Measurements from ENCODE around the gene TNFRSF13B.
A peak's percentile ranks its signal among the peaks of the same experiment; 100 is the strongest.
"Not testable (repeated sequence)": the region's sequence is repeated elsewhere in the genome, so short reads cannot be mapped to it uniquely, and the experiment has no call there.

TNFRSF13B gene

DNA sequence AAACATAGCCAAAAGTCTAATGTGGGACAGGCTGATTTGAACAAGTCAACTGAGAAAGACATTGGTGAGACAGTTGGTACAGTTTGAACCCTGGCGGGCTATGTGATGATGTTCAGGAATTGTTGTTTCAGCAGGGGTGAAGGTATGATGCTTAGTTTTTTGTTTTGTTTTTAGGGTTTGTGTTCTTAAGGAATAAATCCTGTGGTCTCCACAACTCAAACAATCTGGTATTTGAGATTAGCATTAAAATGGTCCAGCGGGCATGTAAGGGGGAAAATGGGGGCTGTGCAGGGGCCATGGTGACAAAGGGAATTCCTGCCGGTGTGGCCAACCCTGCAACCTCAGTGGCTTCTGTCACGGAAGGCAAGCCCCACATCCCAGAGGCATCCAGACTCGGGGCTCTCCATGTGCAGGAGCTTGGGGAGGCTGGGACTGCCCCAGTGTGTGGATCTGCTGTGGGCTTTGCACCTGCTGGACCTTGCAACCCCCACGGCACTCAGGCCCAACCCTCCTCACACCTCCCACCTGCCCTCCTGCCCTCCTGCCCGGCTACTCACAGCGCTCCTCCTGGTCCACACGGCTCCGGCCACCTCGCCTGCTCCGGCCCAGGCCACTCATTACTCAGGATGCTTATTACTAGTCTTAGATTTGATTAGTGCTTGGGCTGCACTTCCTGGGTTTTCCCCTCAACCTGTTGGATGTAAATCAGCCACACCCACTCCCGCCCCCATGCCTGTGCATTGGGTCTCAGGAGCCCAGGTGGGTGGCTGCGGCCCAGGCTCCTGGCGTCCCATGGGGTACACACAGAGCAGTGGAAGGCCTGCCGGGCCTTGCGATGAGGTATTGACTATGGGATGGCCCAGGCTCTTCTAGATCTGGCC, at the start of gene TNFRSF13B:
Gene TNFRSF13B, minus strand, starts transcription at position 661 of the 881 bp plus-strand sequence. Its CDS starts 43 bp downstream, at position 618.
- Mint-ChIP-seq H3K27me3 (no peaks in the 10 kb centered on the region), H3K4me3 (peak within 1 kb of the TSS; percentile 96), H3K27ac (peak within 1 kb of the TSS; percentile 99), H3K4me1 (peaks cover 61% of the 10 kb centered on the region), H3K9me3 (no peaks in the 10 kb centered on the region), H3K36me3 (peaks cover 5% of the 10 kb centered on the region)
- DNase-seq (ENCODE audit: low spot score in 2 of 2) (peak in 1 of 2 donors; percentile 57), ATAC-seq (ENCODE audit: low read depth) (peak; percentile 57)

- H3K4me1 Mint-ChIP-seq: peaks cover 8% of the 10 kb centered on the region
- DNase-seq (ENCODE audit: low spot score in 2 of 2): no peak
- no peaks in the 10 kb centered on the region for H3K9me3 Mint-ChIP-seq
- H3K4me3 Mint-ChIP-seq: no peak overlapping the region
- no peaks in the 10 kb centered on the region for H3K36me3 Mint-ChIP-seq
- no peak for ATAC-seq (ENCODE audit: low read depth)
- H3K27ac Mint-ChIP-seq: no peak overlapping the region
- no peaks in the 10 kb centered on the region for H3K27me3 Mint-ChIP-seq
Observed at GRCh38 chr17:17021194-17021863, 49.4 kb upstream of the TNFRSF13B start.

- no peak overlapping the region for H3K27ac Mint-ChIP-seq
- no peaks in the 10 kb centered on the region for H3K36me3 Mint-ChIP-seq
- peaks cover 10% of the 10 kb centered on the region for H3K4me1 Mint-ChIP-seq
- H3K4me3 Mint-ChIP-seq: no peak overlapping the region
- DNase-seq (ENCODE audit: low spot score in 2 of 2): no peak
- ATAC-seq (ENCODE audit: low read depth): no peak
- no peaks in the 10 kb centered on the region for H3K9me3 Mint-ChIP-seq
- H3K27me3 Mint-ChIP-seq: no peaks in the 10 kb centered on the region
Observed at GRCh38 chr17:17020821-17021193, 48.9 kb upstream of the TNFRSF13B start.

DNA sequence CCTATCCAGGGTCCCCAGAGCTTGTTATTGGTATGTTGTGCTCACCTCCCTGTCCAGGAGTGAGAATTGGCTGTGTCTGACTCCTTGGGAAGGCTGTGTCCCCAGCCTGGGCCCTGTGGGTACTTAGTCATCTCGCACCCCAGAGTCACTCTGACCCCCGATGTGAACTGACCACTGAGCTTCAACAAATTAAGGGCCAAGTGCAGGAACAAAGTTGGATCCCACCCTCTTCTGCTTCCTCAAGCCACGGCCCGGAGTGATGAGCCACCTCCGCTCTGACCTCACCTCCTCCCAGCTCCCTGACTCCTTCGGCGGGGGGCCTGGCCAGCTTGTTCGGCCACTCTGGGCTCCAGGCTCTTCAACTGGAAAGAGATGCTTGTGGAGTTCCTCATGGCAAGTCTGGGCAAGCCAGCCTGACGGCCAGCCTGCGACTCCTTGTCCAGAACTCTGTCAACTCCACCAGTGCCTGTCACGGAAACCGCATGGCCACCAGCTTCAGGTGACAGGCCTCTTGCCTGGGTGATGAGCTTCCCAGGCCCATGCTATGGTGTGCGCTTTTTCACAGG, 48.1 kb upstream of the TNFRSF13B start:
- Mint-ChIP-seq H3K36me3 (no peaks in the 10 kb centered on the region), H3K9me3 (no peaks in the 10 kb centered on the region), H3K27me3 (no peaks in the 10 kb centered on the region), H3K4me3 (no peak overlapping the region), H3K27ac (peak overlapping the region; percentile 24), H3K4me1 (peaks cover 12% of the 10 kb centered on the region)
- DNase-seq (ENCODE audit: low spot score in 2 of 2) (no peak), ATAC-seq (ENCODE audit: low read depth) (no peak)

GRCh38 chr17:17019430-17019762, 47.5 kb upstream of the TNFRSF13B start:
- DNase-seq (ENCODE audit: low spot score in 2 of 2): no peak
- H3K27me3 Mint-ChIP-seq: no peaks in the 10 kb centered on the region
- H3K4me1 Mint-ChIP-seq: peaks cover 12% of the 10 kb centered on the region
- no peaks in the 10 kb centered on the region for H3K9me3 Mint-ChIP-seq
- no peak for ATAC-seq (ENCODE audit: low read depth)
- H3K27ac Mint-ChIP-seq: peak overlapping the region; percentile 24
- no peak overlapping the region for H3K4me3 Mint-ChIP-seq
- no peaks in the 10 kb centered on the region for H3K36me3 Mint-ChIP-seq

- ATAC-seq (ENCODE audit: low read depth): no peak
- DNase-seq (ENCODE audit: low spot score in 2 of 2): no peak
- H3K4me3 Mint-ChIP-seq: no peak overlapping the region
- no peak overlapping the region for H3K27ac Mint-ChIP-seq
- peaks cover 12% of the 10 kb centered on the region for H3K4me1 Mint-ChIP-seq
- H3K9me3 Mint-ChIP-seq: no peaks in the 10 kb centered on the region
- H3K36me3 Mint-ChIP-seq: no peaks in the 10 kb centered on the region
- no peaks in the 10 kb centered on the region for H3K27me3 Mint-ChIP-seq
Observed at GRCh38 chr17:17018612-17019429, 46.9 kb upstream of the TNFRSF13B start.

DNA sequence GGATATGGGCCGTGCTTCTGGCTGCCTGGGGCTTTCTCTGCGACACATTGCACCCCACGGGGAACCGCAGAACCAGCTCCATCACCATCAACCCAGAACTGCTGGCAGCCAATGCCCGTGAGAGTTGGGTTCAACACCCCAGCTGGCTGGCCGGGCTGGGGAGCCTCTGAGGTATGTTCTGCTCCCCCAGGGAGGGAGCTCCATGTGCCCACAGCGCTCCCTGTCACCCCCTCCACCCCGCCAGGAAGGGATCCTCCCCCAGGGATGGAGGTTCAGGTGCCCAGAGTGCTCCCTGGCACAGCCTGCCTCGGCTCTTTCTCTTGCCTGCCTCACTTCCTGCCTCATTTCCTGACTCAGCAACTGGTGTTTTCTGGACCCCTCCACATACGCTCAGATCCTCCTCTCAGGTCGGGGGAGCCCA, 46.1 kb upstream of the TNFRSF13B start:
- no peak overlapping the region for H3K27ac Mint-ChIP-seq
- ATAC-seq (ENCODE audit: low read depth): no peak
- peaks cover 12% of the 10 kb centered on the region for H3K4me1 Mint-ChIP-seq
- no peak for DNase-seq (ENCODE audit: low spot score in 2 of 2)
- H3K4me3 Mint-ChIP-seq: no peak overlapping the region
- H3K9me3 Mint-ChIP-seq: no peaks in the 10 kb centered on the region
- H3K27me3 Mint-ChIP-seq: no peaks in the 10 kb centered on the region
- no peaks in the 10 kb centered on the region for H3K36me3 Mint-ChIP-seq

GRCh38 chr17:17017343-17018014, 45.6 kb upstream of the TNFRSF13B start:
- ATAC-seq (ENCODE audit: low read depth) (no peak), DNase-seq (ENCODE audit: low spot score in 2 of 2) (no peak)
- Mint-ChIP-seq H3K4me3 (no peak overlapping the region), H3K27me3 (no peaks in the 10 kb centered on the region), H3K9me3 (no peaks in the 10 kb centered on the region), H3K4me1 (peaks cover 12% of the 10 kb centered on the region), H3K27ac (no peak overlapping the region), H3K36me3 (no peaks in the 10 kb centered on the region)

GRCh38 chr17:17016199-17017197, 44.6 kb upstream of the TNFRSF13B start:
- H3K4me1 Mint-ChIP-seq: peaks cover 12% of the 10 kb centered on the region
- H3K36me3 Mint-ChIP-seq; H3K27me3 Mint-ChIP-seq; DNase-seq (ENCODE audit: low spot score in 2 of 2); H3K4me3 Mint-ChIP-seq; H3K9me3 Mint-ChIP-seq: not testable (repeated sequence)
- peak overlapping the region; percentile 25 for H3K27ac Mint-ChIP-seq
- peak; percentile 31 for ATAC-seq (ENCODE audit: low read depth)

DNA sequence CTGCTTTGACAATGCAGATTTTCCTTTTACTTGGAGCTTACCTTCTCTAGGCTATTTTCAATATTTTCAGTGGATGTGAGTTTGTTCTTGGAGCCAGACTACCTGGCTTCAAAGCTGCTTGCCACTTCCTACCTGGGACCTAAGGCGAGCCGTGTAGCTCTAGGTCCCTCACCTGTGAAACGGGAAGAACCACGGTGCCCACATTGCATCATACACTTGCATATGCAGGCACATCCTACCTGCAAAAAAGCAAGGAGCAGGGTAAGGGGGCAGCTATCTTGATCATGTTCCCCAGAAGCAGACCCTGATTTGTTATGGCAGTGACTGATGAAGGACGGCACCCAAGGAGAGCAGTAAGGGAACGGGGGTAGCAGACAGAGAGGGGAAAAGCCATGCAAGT, 43.3 kb upstream of the TNFRSF13B start:
- no peaks in the 10 kb centered on the region for H3K9me3 Mint-ChIP-seq
- no peak for DNase-seq (ENCODE audit: low spot score in 2 of 2)
- H3K36me3 Mint-ChIP-seq: no peaks in the 10 kb centered on the region
- no peak overlapping the region for H3K27ac Mint-ChIP-seq
- H3K4me1 Mint-ChIP-seq: peaks cover 12% of the 10 kb centered on the region
- H3K4me3 Mint-ChIP-seq: no peak overlapping the region
- no peak for ATAC-seq (ENCODE audit: low read depth)
- H3K27me3 Mint-ChIP-seq: no peaks in the 10 kb centered on the region

DNA sequence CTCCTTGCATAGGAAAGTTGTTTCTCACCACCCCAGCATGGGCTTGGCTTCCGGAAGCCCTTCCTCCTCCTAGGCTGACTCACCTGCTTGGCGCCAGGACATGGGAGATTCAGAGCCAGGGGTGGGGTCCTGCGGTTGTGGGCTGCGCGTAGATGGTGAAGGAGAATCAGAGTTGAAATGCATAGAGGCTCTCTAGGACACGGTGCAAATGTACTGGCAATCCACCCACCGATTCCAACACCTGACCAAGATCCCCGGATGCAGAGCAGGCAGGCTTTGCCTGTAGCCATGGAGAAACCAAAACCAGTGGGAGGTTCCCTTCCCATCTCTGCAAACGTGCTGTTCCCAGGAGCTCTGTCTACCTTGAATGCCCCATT, 42.8 kb upstream of the TNFRSF13B start:
- not testable (repeated sequence) for DNase-seq (ENCODE audit: low spot score in 2 of 2); H3K9me3 Mint-ChIP-seq; ATAC-seq (ENCODE audit: low read depth); H3K36me3 Mint-ChIP-seq; H3K4me3 Mint-ChIP-seq; H3K27me3 Mint-ChIP-seq; H3K27ac Mint-ChIP-seq
- peaks cover 12% of the 10 kb centered on the region for H3K4me1 Mint-ChIP-seq

DNA sequence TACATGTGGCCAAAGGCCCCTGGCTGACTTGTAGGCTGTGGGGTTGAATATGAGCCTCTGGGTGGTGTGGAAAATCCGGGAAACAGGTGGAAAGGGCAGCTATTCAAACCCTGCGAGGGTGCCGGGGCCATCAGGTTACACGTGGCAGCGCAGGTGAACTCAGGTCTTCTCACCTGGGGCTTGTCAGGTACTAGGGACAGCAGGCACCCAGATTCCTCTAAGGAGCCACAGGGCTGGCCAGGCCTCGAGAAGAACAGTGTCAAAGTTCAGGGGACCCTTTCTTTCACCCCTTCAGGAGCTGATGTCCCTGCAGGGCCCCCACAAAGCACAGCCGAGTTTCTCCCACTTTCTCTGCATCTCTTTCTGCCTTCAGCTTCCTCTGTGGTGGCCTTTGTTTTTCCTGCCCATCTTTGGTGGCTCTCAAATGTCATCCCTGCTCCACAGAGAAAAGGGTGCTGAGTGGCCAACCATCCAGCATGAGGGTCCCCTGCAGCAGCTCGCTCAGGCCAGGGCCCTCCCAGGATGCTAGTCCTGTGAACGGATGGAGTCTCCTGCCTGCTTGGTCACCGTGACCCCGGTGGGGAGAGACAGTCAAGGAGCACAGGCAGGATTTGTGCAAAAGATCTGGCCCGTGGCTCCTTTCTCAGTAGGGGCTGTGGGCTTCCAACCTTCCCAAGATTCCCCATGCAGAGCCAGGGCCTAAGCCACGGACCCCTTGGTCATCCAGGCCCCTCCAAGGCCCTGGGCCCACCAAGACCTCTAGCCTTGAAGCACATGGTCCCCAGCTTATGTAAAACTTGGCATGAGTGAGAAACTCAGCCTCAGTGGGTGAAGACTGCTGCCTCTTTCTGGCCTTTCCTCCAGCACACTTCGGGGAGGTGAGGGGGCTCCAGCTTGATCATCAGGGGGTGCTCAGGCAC, 42.2 kb upstream of the TNFRSF13B start:
- H3K4me1 Mint-ChIP-seq: peaks cover 12% of the 10 kb centered on the region
- not testable (repeated sequence) for H3K9me3 Mint-ChIP-seq; DNase-seq (ENCODE audit: low spot score in 2 of 2); H3K27me3 Mint-ChIP-seq; H3K4me3 Mint-ChIP-seq; H3K27ac Mint-ChIP-seq; ATAC-seq (ENCODE audit: low read depth); H3K36me3 Mint-ChIP-seq

Measured in memory B cell (primary cell).